GM19351 (cell line): ENCODE measurements around the gene XRN1.
A peak's percentile ranks its signal among the peaks of the same experiment; 100 is the strongest.
"Not testable (repeated sequence)": the region's sequence is repeated elsewhere in the genome, so short reads cannot be mapped to it uniquely, and the experiment has no call there.

Experiments used
- ATAC-seq: cut with Tn5 transposase; IDR thresholded peaks from one replicate; pipeline ENCODE4 v1.9.1; 2021; ENCODE audit warnings: mild to moderate bottlenecking, moderate library complexity; ENCODE audit not compliant: unreplicated experiment

Gene XRN1, protein sequence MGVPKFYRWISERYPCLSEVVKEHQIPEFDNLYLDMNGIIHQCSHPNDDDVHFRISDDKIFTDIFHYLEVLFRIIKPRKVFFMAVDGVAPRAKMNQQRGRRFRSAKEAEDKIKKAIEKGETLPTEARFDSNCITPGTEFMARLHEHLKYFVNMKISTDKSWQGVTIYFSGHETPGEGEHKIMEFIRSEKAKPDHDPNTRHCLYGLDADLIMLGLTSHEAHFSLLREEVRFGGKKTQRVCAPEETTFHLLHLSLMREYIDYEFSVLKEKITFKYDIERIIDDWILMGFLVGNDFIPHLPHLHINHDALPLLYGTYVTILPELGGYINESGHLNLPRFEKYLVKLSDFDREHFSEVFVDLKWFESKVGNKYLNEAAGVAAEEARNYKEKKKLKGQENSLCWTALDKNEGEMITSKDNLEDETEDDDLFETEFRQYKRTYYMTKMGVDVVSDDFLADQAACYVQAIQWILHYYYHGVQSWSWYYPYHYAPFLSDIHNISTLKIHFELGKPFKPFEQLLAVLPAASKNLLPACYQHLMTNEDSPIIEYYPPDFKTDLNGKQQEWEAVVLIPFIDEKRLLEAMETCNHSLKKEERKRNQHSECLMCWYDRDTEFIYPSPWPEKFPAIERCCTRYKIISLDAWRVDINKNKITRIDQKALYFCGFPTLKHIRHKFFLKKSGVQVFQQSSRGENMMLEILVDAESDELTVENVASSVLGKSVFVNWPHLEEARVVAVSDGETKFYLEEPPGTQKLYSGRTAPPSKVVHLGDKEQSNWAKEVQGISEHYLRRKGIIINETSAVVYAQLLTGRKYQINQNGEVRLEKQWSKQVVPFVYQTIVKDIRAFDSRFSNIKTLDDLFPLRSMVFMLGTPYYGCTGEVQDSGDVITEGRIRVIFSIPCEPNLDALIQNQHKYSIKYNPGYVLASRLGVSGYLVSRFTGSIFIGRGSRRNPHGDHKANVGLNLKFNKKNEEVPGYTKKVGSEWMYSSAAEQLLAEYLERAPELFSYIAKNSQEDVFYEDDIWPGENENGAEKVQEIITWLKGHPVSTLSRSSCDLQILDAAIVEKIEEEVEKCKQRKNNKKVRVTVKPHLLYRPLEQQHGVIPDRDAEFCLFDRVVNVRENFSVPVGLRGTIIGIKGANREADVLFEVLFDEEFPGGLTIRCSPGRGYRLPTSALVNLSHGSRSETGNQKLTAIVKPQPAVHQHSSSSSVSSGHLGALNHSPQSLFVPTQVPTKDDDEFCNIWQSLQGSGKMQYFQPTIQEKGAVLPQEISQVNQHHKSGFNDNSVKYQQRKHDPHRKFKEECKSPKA (N-terminal part only)

DNA sequence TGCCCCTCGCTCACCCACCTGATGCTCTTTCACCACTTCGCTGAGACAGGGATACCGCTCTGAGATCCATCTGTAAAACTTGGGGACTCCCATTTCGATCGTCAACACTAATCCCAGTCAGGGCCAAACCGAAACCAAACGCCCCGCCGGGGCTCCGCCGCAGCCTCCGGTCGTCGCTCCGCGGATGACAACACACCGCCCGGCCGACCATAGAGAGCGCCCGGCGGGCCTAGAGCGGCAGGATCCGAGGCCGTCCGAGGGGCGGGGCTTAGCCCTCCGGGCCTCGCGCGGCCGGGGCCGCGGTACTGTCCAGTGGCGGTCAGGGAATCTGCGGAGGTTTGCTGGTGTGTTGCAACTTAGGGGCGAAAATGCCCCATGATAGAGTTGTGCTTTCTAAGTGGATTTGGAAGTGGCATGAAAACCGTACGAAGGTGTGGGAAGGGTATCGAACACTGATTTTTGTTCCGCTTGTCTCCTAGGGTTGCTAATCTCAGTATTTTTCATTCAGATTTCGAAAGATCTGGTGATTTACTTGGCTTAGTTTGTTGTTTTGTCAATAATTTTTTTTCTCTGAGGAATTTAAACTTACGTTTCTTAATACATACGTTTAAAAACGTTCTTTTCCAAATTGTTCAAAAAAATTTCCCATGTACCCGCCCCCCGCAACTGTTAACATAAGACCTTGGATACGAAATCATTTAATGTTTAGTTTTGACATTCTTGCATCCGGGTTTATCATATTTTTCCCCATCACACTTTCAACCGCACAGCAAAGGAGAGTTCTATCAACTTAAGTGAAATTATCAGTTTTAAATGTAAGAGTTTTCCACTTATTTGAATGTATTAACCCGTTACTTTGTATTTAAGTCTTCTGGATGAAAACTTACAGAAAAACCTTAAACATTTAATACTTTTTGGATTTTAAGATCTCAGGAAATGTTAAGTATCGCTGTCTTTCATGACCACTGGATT is at the start of gene XRN1:
Gene XRN1, minus strand, starts transcription at position 186 of the 972 bp plus-strand sequence. Its CDS starts 93 bp downstream, at position 93.
- ATAC-seq, result peak; percentile 81

DNA sequence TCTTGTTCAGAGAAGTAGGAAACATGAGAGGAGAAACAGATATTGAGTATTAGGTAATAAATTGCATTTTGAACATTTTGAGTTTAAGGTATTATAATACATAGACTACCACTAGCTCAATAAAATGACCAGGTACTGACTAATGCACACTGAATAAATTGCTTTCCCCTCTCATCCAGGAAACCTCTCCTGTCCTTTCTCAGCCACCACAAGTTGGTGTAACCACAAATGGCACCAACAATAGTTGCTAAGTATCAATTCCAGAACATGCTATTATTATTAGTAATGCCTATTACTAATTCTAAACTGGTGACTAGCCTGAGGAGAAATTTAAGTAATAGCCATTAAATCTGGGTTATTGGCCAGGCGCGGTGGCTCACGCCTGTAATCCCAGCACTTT is 47.3 kb upstream of the XRN1 start:
- ATAC-seq, result no peak

DNA sequence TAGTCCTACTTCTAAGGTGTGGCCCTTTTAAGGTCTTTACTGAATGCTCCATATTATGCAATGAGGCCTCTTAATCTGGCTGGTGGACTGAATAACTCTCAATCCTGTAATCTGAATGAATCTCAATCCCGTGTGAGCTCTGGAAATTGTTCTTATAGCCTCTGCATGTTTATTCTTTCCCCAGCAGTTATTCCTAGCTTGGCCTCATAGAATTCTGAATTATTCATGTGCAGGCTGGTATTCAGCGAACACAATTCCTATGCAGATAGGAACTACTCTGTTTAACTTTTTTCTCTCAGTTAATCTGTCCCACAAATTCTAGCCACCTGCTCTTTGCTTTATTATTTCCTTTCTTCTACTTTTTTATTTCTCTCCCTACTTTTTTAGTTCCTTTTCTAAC is 44.3 kb upstream of the XRN1 start:
- ATAC-seq, result no peak

DNA sequence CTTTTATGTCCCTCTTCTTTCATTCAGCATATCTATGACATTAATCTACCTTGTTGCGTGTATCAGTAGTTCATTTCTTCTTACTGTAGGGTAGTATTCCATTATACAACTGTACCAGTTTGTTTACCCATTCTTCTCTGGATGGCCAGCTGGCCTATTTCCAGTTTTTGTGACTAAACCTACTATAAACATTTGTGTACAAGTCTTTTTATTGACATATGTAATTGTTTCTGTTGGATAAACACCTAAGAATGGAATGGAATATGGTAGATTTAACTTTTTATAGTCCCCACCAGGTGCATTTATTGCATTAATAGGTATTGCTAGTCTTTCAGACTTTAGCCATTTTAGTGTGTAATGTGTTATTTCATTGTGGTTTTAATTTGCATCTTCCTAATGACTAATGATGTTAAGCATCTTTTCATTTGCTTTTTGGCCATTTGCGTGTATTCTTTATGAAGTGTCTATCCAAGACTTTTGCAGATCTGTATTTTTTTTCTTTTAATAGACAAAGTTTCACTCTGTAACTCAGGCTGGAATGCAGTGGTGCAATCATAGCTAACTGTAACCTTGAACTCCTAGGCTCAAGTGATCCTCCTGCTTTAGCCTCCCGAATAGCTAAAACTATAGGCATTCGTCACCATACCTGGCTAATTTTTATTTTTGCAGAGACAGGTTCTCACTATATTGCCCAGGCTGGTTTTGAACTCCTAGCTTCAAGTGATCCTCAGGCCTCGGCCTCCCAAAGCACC is 41.9 kb upstream of the XRN1 start:
- no peak for ATAC-seq

DNA sequence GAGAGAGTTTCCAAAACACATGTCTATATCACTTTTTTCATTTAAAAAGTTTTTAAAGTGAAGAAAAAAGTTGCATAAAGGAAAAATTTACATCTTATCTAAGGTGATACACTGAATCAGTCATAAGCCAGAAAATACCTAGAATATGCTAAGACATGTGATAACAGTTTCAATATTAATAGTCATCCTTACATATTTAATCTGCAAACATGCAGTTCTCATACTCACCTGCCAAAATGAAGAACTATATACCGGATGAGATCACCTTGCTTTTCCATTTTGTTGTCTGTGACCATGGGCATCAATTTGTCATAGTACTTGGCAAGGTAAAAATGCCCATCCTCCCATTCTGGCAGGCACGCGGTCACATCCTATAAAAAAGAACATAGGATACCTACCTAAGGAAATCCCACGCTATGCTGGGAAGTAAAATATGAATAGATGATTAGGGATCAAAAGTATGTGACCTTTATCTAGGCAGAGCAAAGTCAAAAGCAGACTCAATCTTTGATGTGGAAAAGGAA is 37.1 kb upstream of the XRN1 start:
- no peak for ATAC-seq

DNA sequence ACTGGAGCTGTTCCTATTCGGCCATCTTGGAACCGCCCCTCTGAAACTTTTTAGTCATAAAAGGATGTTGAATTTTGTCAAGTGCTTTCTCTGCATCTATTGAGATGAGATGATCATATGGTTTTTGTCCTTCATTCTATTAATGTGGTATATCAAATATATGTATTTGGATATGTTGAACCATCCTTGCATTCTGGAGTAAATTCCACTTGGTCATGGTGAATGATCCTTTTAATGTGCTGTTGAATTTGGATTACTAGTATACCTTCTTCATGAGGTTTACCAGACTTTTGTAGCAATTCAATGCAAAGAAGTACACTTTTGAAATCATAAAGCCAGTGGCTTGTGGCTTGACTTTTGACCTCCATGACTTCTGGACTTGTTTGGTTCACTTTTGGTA is 33.4 kb upstream of the XRN1 start:
- ATAC-seq, result no peak

DNA sequence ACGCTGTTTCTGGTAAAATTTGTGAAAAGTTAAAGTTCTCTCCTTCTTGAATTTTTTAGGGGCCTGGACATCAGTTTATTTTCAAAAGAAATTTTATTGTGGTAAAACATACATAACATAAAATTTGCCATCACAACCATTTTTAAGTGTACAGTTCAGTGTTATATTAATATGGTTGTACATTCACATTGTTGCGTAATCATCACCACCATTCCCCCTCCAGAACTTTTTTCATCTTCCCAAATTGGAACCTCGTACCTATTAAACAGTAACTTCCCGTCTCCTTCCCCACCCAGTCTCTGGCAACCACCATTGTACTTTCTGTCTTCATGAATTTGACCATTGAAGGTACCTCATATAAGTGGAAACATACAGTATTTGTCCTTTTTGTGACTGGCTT is 23.0 kb upstream of the XRN1 start:
- ATAC-seq, result no peak

DNA sequence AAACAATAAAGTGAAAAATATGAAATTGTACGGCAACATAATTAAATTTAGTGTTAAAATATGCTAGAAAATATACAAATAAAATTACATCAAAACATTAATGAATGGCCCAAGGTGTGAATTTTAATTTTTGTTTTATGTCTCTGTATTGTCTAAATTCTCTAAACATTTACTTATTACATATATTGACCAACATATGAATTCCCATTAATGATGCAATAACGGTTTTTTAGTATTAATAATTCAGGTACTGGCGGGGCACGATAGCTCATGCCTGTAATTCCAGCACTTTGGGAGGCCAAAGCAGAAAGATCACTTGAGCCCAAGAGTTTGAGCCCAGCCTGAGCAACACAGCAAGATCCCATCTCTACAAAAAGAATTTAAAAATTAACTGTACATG is 20.6 kb upstream of the XRN1 start:
- ATAC-seq, result no peak

DNA sequence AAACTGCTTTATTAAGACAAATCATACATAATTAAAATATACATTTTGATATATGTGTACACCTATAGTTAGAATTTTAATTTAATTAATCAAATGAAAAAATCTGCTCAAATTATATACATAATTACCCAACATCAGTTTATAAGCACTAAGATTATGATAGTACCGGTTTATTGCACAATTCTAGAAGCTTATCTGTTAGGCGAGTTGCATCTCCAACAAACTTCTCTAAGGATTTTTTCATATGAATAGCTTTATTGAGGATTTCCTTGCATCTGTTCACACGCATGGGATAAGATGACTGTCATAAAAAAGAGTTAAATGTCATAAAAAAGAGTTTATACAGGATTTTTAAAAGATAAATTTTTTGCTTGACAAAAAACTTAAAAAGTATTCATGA is 19.9 kb upstream of the XRN1 start:
- no peak for ATAC-seq

DNA sequence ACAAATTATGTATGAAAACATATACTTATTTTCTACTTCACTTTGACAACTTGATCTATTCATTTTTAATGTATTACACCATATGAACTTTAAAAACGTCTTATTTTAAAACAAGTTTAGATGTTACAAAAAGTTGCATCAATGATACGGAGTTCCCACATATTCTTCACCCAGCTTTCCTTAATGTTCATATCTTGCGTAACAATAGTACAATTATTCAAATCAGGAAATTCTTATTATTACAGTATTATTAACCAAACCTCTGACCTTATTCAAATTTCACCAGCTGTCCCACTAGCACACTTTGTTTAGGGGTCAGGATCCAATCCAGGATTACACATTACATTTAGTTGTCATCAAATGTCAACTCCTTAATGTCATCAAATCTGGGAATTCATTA is 12.9 kb upstream of the XRN1 start:
- no peak for ATAC-seq

DNA sequence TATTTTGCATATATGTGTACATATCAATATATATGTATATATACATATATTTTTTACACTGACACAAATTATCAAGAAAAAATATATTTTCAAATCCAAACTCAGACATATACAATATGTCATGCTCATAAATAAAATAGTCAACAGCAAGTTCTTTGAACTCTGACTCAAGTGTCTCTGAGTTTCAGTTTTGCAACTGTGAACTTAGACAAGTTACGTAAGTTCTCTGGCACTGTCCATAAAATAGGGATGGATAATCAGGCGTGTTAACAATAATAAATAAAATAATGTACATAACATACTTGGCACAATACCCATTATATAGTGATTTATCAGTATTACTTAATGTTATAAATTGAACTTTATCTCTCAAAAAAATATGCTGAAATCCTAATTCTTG is 12.1 kb upstream of the XRN1 start:
- ATAC-seq, result no peak

DNA sequence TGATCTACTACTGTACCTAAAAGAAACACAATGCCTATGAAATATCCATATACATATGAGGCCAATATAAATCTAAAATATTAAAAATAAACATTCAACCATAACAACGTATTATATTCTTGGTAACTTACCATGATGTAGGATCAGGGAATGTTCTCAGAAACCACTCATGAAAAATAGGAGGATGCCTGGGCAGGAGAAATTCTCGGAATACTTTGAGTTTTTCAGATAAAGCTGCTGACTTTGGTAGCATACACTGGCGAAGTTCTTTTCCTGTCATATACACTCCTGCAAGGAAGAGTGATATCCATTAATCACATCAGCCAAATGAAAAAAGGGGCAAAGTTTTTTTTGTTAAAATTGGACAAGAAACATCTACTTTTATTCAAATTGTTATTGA is 11.3 kb upstream of the XRN1 start:
- ATAC-seq, result no peak

DNA sequence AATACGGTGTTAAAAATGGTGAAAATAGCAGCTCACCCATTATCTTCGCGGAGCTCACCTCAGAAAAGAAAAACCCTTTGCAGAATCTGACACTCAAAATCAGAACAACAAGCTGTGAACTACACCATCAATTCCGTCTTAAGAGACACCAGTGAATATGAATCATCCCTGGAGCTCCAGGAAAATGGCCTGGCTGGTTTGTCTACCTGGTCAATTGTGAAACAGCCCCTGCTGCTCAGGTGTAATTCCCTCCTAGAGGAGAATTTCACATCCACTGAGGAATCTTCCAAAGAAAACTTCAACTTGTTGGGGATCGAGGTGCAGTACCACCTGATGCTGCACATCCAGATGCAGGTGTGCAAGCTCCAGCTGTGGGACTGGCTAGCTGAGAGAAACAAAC is 3.0 kb upstream of the XRN1 start:
- ATAC-seq, result no peak

DNA sequence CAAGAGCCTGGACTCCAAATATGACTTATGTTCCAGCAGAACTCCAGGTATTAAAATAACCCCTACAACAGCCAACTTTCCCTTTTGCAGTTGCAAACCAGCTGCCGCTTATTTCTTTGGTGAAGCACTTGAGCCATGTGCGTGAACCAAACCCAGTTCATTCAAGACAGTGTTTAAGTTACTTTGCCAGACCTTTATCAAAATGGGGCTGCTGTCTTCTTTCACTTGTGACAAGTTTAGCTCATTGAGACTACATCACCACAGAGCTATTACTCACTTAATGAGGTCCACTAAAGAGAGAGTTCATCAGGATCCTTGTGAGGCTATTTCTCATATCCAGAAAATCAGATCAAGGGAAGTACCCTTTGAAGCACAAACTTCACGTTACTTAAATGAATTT is 2.4 kb upstream of the XRN1 start:
- ATAC-seq, result no peak

DNA sequence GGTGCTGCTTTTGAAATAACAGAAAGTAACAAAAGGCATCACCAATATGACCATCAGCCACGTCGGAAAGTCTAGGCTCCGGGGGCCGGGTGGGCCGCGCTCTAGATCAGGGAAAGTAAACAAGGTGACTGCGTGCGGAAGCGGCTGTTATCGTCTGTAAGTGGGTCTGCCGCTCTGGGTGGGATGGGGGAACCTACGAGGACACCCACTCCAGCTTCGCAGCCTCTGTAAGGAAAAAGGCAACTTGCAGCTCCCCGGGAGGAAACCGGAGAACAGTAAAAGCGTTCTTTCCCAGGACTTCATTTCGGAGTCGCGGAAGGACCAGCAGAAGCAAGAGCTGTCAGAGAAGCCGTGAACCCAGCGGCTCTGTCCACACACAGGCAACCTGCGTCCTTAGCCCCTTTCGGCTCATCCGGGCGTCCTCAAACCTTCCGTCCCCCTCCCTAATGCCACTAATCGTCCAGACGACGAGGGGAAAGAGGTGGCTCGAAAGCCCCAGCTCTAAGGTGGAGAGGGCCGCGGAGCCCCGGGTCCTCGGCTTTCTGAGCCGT is 461 bp downstream of the XRN1 start:
- peak; percentile 28 for ATAC-seq

DNA sequence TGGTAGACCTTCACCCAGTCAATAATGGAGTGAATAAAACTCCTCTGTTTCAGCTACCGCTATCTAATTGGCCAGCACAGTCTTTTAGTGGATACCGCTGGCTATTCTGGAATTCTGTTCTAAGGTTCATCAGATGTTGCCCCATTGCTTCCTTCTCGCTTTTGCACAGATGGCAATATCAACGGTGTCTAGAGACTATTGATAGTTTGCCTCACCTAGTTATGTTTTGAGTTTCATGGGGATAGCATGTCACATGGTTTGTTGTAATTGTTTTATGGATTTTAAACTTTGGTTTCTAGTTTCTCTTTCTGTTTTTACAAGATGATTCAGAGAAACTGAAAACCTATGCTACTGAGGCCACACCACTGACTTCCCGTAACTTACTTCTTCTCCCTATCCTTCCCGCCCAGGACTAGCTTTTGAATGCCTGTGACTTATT is 2.0 kb downstream of the XRN1 start:
- ATAC-seq, result peak; percentile 58

DNA sequence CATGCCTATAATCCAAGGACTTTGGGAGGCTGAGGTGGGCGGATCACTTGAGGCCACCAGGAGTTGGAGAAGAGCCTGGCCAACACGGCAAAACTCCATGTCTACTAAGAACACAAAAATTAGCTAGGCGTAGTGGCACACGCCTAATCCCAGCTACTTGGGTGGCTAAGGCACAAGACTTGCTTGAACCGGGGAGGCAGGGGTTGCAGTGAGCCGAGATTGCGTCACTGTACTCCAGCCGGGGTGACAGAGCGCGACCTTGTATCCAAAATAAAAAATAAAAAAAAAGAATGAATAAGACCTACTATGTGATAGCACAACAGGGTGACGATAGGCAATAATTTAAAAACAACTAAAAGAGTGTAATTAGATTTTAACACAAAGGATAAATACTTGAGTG is 3.5 kb downstream of the XRN1 start:
- no peak for ATAC-seq

DNA sequence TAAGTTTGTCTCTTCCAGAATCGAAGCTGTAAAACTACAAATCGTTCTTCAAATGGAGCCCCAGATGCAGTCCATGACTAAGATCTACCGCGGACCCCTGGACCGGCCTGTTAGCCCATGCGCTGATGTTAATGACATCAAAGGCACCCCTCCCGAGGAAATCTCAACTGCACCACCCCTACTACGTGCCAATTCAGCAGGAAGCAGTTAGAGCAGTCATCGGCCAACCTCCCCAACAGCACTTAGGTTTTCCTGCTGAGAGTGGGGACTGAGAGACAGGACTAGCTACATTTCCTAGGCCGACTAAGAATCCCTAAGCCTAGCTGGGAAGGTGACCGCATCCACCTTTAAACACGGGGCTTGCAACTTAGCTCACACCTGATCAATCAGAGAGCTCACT is 4.8 kb downstream of the XRN1 start:
- not testable (repeated sequence) for ATAC-seq
